Smooth muscle cell (in vitro differentiated cells): ENCODE results near the gene ASCL3. TPM values are rescaled to one million over a fixed set of nuclear protein-coding genes. Genes with fewer than 3 reads are reported as not detected.

ENCODE experiments used
- DNase-seq: peaks from one replicate; lab custom pipeline; 2025; ENCODE audit not compliant: unreplicated experiment; lab: John Stamatoyannopoulos, UW
- H2AFZ ChIP-seq: fragments of 200-600 bp; sonication (generic); 2 replicates; pipeline ENCODE4 v1.6.0; 2016; ENCODE audit warnings: antibody characterized with exemption, low read depth, mild to moderate bottlenecking
- H3F3A ChIP-seq: fragments of 200-600 bp; sonication (generic); 2 replicates; pipeline ENCODE4 v1.6.0; 2017; ENCODE audit warnings: antibody characterized with exemption, low read depth
- H3K27ac ChIP-seq: fragments of 200-600 bp; sonication (generic); 2 replicates; pipeline ENCODE4 v1.5.1; 2016; ENCODE audit warnings: low read depth, mild to moderate bottlenecking
- H3K27me3 ChIP-seq: fragments of 200-600 bp; sonication (generic); 2 replicates; pipeline ENCODE4 v1.6.1; 2016; ENCODE audit warnings: low read depth, mild to moderate bottlenecking
- H3K36me3 ChIP-seq: fragments of 200-600 bp; sonication (generic); 2 replicates; pipeline ENCODE4 v1.5.1; 2016; ENCODE audit warnings: low read depth
- H3K4me1 ChIP-seq: fragments of 200-600 bp; sonication (generic); 2 replicates; pipeline ENCODE4 v1.5.1; 2016; ENCODE audit warnings: low read depth
- H3K4me2 ChIP-seq: fragments of 200-600 bp; sonication (generic); 2 replicates; pipeline ENCODE4 v1.6.0; 2016; ENCODE audit warnings: mild to moderate bottlenecking
- H3K4me3 ChIP-seq: fragments of 200-600 bp; sonication (generic); 2 replicates; pipeline ENCODE4 v1.5.1; 2016; ENCODE audit warnings: mild to moderate bottlenecking
- H3K79me2 ChIP-seq: fragments of 200-600 bp; sonication (generic); 2 replicates; pipeline ENCODE4 v1.6.0; 2016; ENCODE audit warnings: low read depth, mild to moderate bottlenecking
- H3K9ac ChIP-seq: fragments of 200-600 bp; sonication (generic); 2 replicates; pipeline ENCODE4 v1.6.0; 2016; ENCODE audit warnings: low read depth
- H3K9me3 ChIP-seq: fragments of 200-600 bp; sonication (generic); replicated peaks from 2 replicates; pipeline ENCODE4 v1.5.1; 2016; ENCODE audit warnings: low read depth
- H4K20me1 ChIP-seq: fragments of 200-600 bp; sonication (generic); 2 replicates; pipeline ENCODE4 v1.6.0; 2016; ENCODE audit warnings: low read depth
- CTCF ChIP-seq: fragments of 200-600 bp; sonication (generic); IDR thresholded peaks from 2 replicates; pipeline ENCODE4 v1.5.1; 2017; ENCODE audit warnings: borderline replicate concordance, mild to moderate bottlenecking, antibody characterized with exemption; ENCODE audit not compliant: insufficient read depth, poor library complexity, severe bottlenecking
- WGBS: methylation state at CpG from one replicate; pipeline ENCODE4 v1.1.7; 2016; ENCODE audit warnings: low lambda C conversion rate; 5-methylcytosine and 5-hydroxymethylcytosine counted together
- polyA plus RNA-seq: library from polyadenylated mRNA; unstranded; fragments of >200 nt; fragmentation: Nextera tagmentation; extraction: Ambion mirVana; gene quantifications from 2 replicates; pipeline ENCODE4 v1.2.1, GENCODE V29; 2016
- total RNA-seq: library from RNA; depleted of rRNA; stranded (reverse); fragments of >200 nt; gene quantifications from 2 replicates; pipeline ENCODE4 v1.2.3, GENCODE V29; 2014

The ASCL3 gene
- total and polyA plus RNA-seq, 2 experiments from 2014 or later = not detected

GRCh38 chr11:8959546-8960166 is 16.8 kb upstream of the ASCL3 start:
- Histone ChIP-seq H3K4me3 (no peak overlapping the region), H3F3A (peaks cover 13% of the 10 kb centered on the region), H3K4me2 (peak overlapping the region; percentile 62), H3K27me3 (no peaks in the 10 kb centered on the region), H3K27ac (peak overlapping the region; percentile 55), H2AFZ (no peak overlapping the region), H3K4me1 (peaks cover 8% of the 10 kb centered on the region), H3K36me3 (no peaks in the 10 kb centered on the region), H4K20me1 (no peaks in the 10 kb centered on the region), H3K9me3 (no peaks in the 10 kb centered on the region), H3K9ac (no peak overlapping the region), H3K79me2 (peaks cover 69% of the 10 kb centered on the region)
- DNase-seq = no peak
- 14% methylated on average over 2 of the region's 2 CpGs for WGBS
- peak; percentile 63 for TF ChIP-seq CTCF

GRCh38 chr11:8956860-8957259 is 14.0 kb upstream of the ASCL3 start:
- H3K79me2 ChIP-seq = peaks cover 51% of the 10 kb centered on the region
- H3K4me2 ChIP-seq = no peak overlapping the region
- no peaks in the 10 kb centered on the region for H4K20me1 ChIP-seq
- TF ChIP-seq CTCF = no peak
- H3K9ac ChIP-seq = no peak overlapping the region
- no peak for DNase-seq
- H3K36me3 ChIP-seq = no peaks in the 10 kb centered on the region
- peaks cover 13% of the 10 kb centered on the region for H3F3A ChIP-seq
- H3K27me3 ChIP-seq = no peaks in the 10 kb centered on the region
- H3K4me3 ChIP-seq = no peak overlapping the region
- WGBS = 90% methylated on average over 4 of the region's 4 CpGs
- no peak overlapping the region for H2AFZ ChIP-seq
- H3K9me3 ChIP-seq = no peaks in the 10 kb centered on the region
- no peak overlapping the region for H3K27ac ChIP-seq
- H3K4me1 ChIP-seq = no peaks in the 10 kb centered on the region

GRCh38 chr11:8948886-8949285 is 6.1 kb upstream of the ASCL3 start:
- Histone ChIP-seq H3K4me1 (peaks cover 9% of the 10 kb centered on the region), H3K36me3 (no peaks in the 10 kb centered on the region), H2AFZ (no peak overlapping the region), H3K79me2 (no peaks in the 10 kb centered on the region), H3K4me2 (no peak overlapping the region), H3F3A (no peaks in the 10 kb centered on the region), H3K9me3 (no peaks in the 10 kb centered on the region), H4K20me1 (no peaks in the 10 kb centered on the region), H3K9ac (no peak overlapping the region), H3K27me3 (no peaks in the 10 kb centered on the region), H3K27ac (peak overlapping the region; percentile 58), H3K4me3 (no peak overlapping the region)
- DNase-seq = no peak
- WGBS = 80% methylated on average over 3 of the region's 3 CpGs
- no peak for TF ChIP-seq CTCF

- no peaks in the 10 kb centered on the region for H3K9me3 ChIP-seq
- H3K4me3 ChIP-seq = no peak overlapping the region
- 49% methylated on average over 4 of the region's 4 CpGs for WGBS
- no peaks in the 10 kb centered on the region for H3K27me3 ChIP-seq
- peak overlapping the region; percentile 55 for H3K4me2 ChIP-seq
- no peak overlapping the region for H3K9ac ChIP-seq
- TF ChIP-seq CTCF = no peak
- H4K20me1 ChIP-seq = no peaks in the 10 kb centered on the region
- H3K79me2 ChIP-seq = no peaks in the 10 kb centered on the region
- DNase-seq = no peak
- no peak overlapping the region for H2AFZ ChIP-seq
- peaks cover 9% of the 10 kb centered on the region for H3K4me1 ChIP-seq
- peak overlapping the region; percentile 58 for H3K27ac ChIP-seq
- no peaks in the 10 kb centered on the region for H3F3A ChIP-seq
- H3K36me3 ChIP-seq = no peaks in the 10 kb centered on the region
Observed at GRCh38 chr11:8947230-8947943, 4.6 kb upstream of the ASCL3 start.
